CD4-positive, alpha-beta T cell (primary cell): Measurements from ENCODE around the gene VAV2. TPM values are rescaled to one million over a fixed set of nuclear protein-coding genes. Genes with fewer than 3 reads are reported as not detected.

Experiments
- ATAC-seq: fragments of 200-7000 bp; cut with Tn5 transposase; one replicate; pipeline ENCODE4 v1.10.0; 2022; ENCODE audit warnings: mild to moderate bottlenecking; ENCODE audit not compliant: poor library complexity
- CTCF ChIA-PET: fragments of 350-600 bp; sonication (Branson Sonifier 250); formaldehyde crosslinking; loops from one replicate; lab custom pipeline; 2021; ENCODE audit warnings: antibody characterized with exemption, inconsistent platforms; lab: Charles Lee
- POLR2A ChIA-PET: fragments of 350-600 bp; sonication (Branson Sonifier 250); formaldehyde crosslinking; loops from one replicate; lab custom pipeline; 2021; ENCODE audit warnings: antibody characterized with exemption, inconsistent platforms; lab: Charles Lee
- DNase-seq, 14 experiments: peaks; one replicate each; pipeline ENCODE4 v3.0.0-alpha.2; 2013 to 2020; ENCODE audit warnings: mixed read lengths in 2 of 14
- H3K27ac ChIP-seq, 2 donors: one replicate each; pipeline versions ENCODE4 v1.5.1 to v1.7.0; 2013; ENCODE audit warnings: low read length in 2 of 2, low read depth in 1 of 2, mild to moderate bottlenecking in 1 of 2
- H3K27me3 ChIP-seq, 2 experiments: 1 replicate in 1 of 2; 2 replicates in 1 of 2; pipeline versions ENCODE4 v1.6.1 to v1.7.0; 2013; ENCODE audit warnings: low read length in 2 of 2, control low read depth in 1 of 2, mild to moderate bottlenecking in 1 of 2, moderate library complexity in 1 of 2; ENCODE audit not compliant: insufficient read depth in 2 of 2, control insufficient read depth in 1 of 2
- H3K36me3 ChIP-seq: one replicate; pipeline ENCODE4 v1.6.1; 2013; ENCODE audit warnings: low read length, control low read depth; ENCODE audit not compliant: insufficient read depth
- H3K4me1 ChIP-seq: one replicate; pipeline ENCODE4 v1.6.1; 2013; ENCODE audit warnings: low read length, control low read depth; ENCODE audit not compliant: insufficient read depth
- H3K4me3 ChIP-seq: one replicate; pipeline ENCODE4 v1.5.1; 2013; ENCODE audit warnings: mild to moderate bottlenecking, low read length, moderate library complexity
- H3K9me3 ChIP-seq, 2 experiments: 1 replicate in 1 of 2; 2 replicates in 1 of 2; pipeline versions ENCODE4 v1.6.1 to v1.7.0; 2013; ENCODE audit warnings: low read length in 2 of 2, mild to moderate bottlenecking in 2 of 2, control low read depth in 1 of 2, moderate library complexity in 1 of 2; ENCODE audit not compliant: control insufficient read depth in 1 of 2, insufficient read depth in 1 of 2
- H3K27ac Mint-ChIP-seq: one replicate; pipeline ENCODE4 v1.8.0; 2020; ENCODE audit warnings: mixed read lengths
- H3K27me3 Mint-ChIP-seq: one replicate; pipeline ENCODE4 v1.8.0; 2021; ENCODE audit warnings: mixed read lengths
- H3K36me3 Mint-ChIP-seq: one replicate; pipeline ENCODE4 v1.8.0; 2021; ENCODE audit warnings: low read depth, mixed read lengths
- H3K4me1 Mint-ChIP-seq: one replicate; pipeline ENCODE4 v1.8.0; 2021; ENCODE audit warnings: low read depth, mixed read lengths
- H3K4me3 Mint-ChIP-seq: one replicate; pipeline ENCODE4 v1.8.0; 2020; ENCODE audit warnings: mild to moderate bottlenecking, mixed read lengths
- H3K9me3 Mint-ChIP-seq: one replicate; pipeline ENCODE4 v1.8.0; 2020; ENCODE audit warnings: mixed read lengths
- CTCF ChIP-seq: fragments of 200-600 bp; IDR thresholded peaks from one replicate; pipeline ENCODE4 v1.8.0; 2022; ENCODE audit warnings: antibody characterized with exemption, mild to moderate bottlenecking
- intact Hi-C, 2 experiments: fragments of 100-400 bp; cut with DNase I in 1 of 2; cut with micrococcal nuclease in 1 of 2; formaldehyde crosslinking; loops; one replicate each; pipeline versions ENCODE4 v1.15.1 to v1.9.0; 2023 to 2025; cut with DNase I, micrococcal nuclease
- total RNA-seq, 174 experiments: library from RNA in 2 of 174; stranded (reverse) in 2 of 174; gene quantifications; one replicate each; pipeline ENCODE4 v1.2.3 and lab custom pipeline; 2021 to 2026

Gene VAV2
- total RNA-seq, 2 experiments from 2014 or later: 1.6 to 1.7 TPM

- H3K4me1 Mint-ChIP-seq: no peaks in the 10 kb centered on the region
- ChIA-PET POLR2A (no interaction called here), CTCF (no interaction called here)
- H3K27me3 Mint-ChIP-seq: no peaks in the 10 kb centered on the region
- intact Hi-C loops: no loop called here
- Histone ChIP-seq H3K27ac (no peak overlapping the region), H3K4me1 (no peaks in the 10 kb centered on the region), H3K4me3 (no peak overlapping the region), H3K9me3 (no peaks in the 10 kb centered on the region), H3K27me3 (no peaks in the 10 kb centered on the region), H3K36me3 (no peaks in the 10 kb centered on the region)
- DNase-seq (no peak), ATAC-seq (no peak)
- no peak for TF ChIP-seq CTCF
- H3K36me3 Mint-ChIP-seq: no peaks in the 10 kb centered on the region
- no peak overlapping the region for H3K4me3 Mint-ChIP-seq
- H3K27ac Mint-ChIP-seq: no peak overlapping the region
- no peaks in the 10 kb centered on the region for H3K9me3 Mint-ChIP-seq
Observed at GRCh38 chr9:133818444-133818843, 173.7 kb downstream of the VAV2 start.

DNA sequence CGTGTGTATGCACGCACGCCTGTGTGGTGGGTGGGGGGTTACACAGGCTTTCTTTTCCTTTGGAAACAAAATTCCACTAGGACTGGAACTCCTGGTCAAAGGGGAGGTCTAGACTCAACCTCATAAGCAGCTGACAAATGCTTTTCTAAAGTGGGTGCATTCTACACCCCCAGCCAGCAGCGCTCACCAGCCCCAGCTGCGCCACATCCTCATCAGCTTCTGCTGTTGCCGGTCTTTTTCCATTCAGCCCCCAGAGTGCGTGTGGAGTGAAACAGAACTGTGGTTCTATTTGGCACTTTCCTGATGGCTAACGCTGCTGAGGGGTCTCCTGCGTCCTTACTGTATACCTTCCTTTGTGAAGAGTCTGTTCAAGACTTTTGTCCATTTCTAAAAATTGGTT is 176.3 kb downstream of the VAV2 start:
- H3K4me1 Mint-ChIP-seq: no peaks in the 10 kb centered on the region
- no peak for DNase-seq
- CTCF ChIA-PET: no interaction called here
- H3K36me3 Mint-ChIP-seq: no peaks in the 10 kb centered on the region
- no peak overlapping the region for H3K4me3 Mint-ChIP-seq
- ATAC-seq: no peak
- H3K4me3 ChIP-seq: no peak overlapping the region
- TF ChIP-seq CTCF: no peak
- no peaks in the 10 kb centered on the region for H3K4me1 ChIP-seq
- H3K27ac Mint-ChIP-seq: no peak overlapping the region
- intact Hi-C loops: no loop called here
- H3K9me3 ChIP-seq: no peaks in the 10 kb centered on the region
- no peaks in the 10 kb centered on the region for H3K9me3 Mint-ChIP-seq
- H3K36me3 ChIP-seq: no peaks in the 10 kb centered on the region
- POLR2A ChIA-PET: no interaction called here
- no peaks in the 10 kb centered on the region for H3K27me3 ChIP-seq
- H3K27ac ChIP-seq: no peak overlapping the region
- H3K27me3 Mint-ChIP-seq: no peaks in the 10 kb centered on the region

GRCh38 chr9:133814586-133815208 is 177.4 kb downstream of the VAV2 start:
- Histone ChIP-seq H3K36me3 (no peaks in the 10 kb centered on the region), H3K27ac (no peak overlapping the region), H3K4me1 (no peaks in the 10 kb centered on the region), H3K4me3 (no peak overlapping the region), H3K9me3 (no peaks in the 10 kb centered on the region), H3K27me3 (no peaks in the 10 kb centered on the region)
- Mint-ChIP-seq H3K27ac (no peak overlapping the region), H3K4me1 (no peaks in the 10 kb centered on the region), H3K9me3 (no peaks in the 10 kb centered on the region), H3K27me3 (no peaks in the 10 kb centered on the region), H3K36me3 (no peaks in the 10 kb centered on the region), H3K4me3 (no peak overlapping the region)
- ATAC-seq (no peak), DNase-seq (no peak)
- POLR2A ChIA-PET: no interaction called here
- TF ChIP-seq CTCF: no peak
- CTCF ChIA-PET: no interaction called here
- intact Hi-C loops: no loop called here
